Urinary bladder (tissue), 4 donors: ENCODE measurements around the gene MACIR. TPM values are rescaled to one million over a fixed set of nuclear protein-coding genes. Genes with fewer than 3 reads are reported as not detected.

ENCODE experiments used
- DNase-seq: peaks from one replicate; pipeline ENCODE4 v3.0.0-alpha.2; 2015; ENCODE audit errors: extremely low spot score
- H3K27ac ChIP-seq: one replicate; pipeline ENCODE4 v1.5.1; 2013; ENCODE audit warnings: low read depth, mild to moderate bottlenecking, moderate library complexity
- H3K36me3 ChIP-seq: one replicate; pipeline ENCODE4 v1.6.1; 2013; ENCODE audit warnings: mild to moderate bottlenecking, moderate library complexity; ENCODE audit not compliant: insufficient read depth
- H3K4me1 ChIP-seq: one replicate; pipeline ENCODE4 v1.6.1; 2013; ENCODE audit warnings: mild to moderate bottlenecking, moderate library complexity; ENCODE audit not compliant: insufficient read depth
- H3K4me3 ChIP-seq: one replicate; pipeline ENCODE4 v1.5.1; 2013; ENCODE audit warnings: low read depth, low read length
- WGBS: extraction: QIAGEN DNeasy Blood & Tissue Kit; methylation state at CpG from one replicate; pipeline ENCODE4 v1.1.7; 2013; 5-methylcytosine and 5-hydroxymethylcytosine counted together
- polyA plus RNA-seq: library from polyadenylated mRNA; stranded (reverse); fragments of 200-250 nt; gene quantifications from one replicate; pipeline ENCODE4 v1.2.3, GENCODE V29; 2013
- total RNA-seq: library from RNA; depleted of rRNA; stranded (reverse); fragments of >200 nt; gene quantifications from one replicate; pipeline ENCODE4 v1.2.3, GENCODE V29; 2014
- donor health status: healthy with polysubstance abuse.
- donor health status: healthy.

Gene MACIR
- total and polyA plus RNA-seq, 2 donors, result 3.5 to 10.2 TPM

DNA sequence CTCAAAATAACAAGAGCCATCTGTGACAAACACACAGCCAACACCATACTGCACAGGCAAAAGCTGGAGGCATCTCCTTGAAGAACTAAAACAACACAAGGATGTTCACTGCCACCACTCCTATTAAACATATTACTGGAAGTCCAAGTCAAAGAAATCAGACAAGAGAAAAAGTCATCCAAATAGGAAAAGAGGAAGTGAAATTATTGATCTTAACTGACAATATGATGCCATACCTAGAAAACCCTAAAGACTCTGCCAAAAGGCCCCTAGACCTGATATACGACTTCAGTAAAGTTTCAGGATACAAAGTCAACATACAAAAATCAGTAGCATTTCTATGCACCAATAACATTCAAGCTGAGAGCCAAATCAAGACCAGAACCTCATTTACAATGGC lies 30.0 kb upstream of the MACIR start:
- Histone ChIP-seq H3K27ac (no peak overlapping the region), H3K36me3 (no peaks in the 10 kb centered on the region), H3K4me3 (no peak overlapping the region), H3K4me1 (no peaks in the 10 kb centered on the region)
- DNase-seq, result no peak
- WGBS, result 81% methylated on average over 1 of the region's 1 CpG

DNA sequence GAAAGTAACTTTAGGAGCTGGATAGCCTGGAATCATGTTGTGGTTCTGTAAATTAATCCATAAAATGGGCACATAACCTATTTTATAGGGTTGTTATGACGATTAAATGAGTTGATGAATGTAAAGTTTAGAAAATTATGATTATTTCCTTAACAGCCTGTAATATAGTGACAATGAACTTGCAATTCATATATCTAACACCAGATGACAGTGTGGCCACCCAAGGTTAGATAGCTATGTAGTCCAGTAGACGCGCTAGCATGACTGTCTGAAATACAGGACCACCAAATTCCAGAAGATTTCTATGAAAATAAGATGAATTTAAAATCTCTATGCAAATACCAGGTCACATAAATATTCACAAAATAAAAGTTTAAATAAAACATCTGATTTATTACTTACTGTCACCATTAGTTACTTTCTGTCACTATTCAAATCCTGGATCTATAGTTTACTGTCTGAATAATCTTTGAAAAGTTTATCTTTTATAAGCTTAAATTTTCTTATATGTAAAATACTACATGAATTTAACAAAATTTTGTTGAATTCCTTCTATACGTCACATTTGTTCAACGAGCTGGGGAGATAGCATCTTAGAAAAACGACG lies 26.1 kb upstream of the MACIR start:
- H3K4me3 ChIP-seq, result no peak overlapping the region
- WGBS, result 78% methylated on average over 7 of the region's 7 CpGs
- H3K36me3 ChIP-seq, result no peaks in the 10 kb centered on the region
- no peak for DNase-seq
- no peak overlapping the region for H3K27ac ChIP-seq
- no peaks in the 10 kb centered on the region for H3K4me1 ChIP-seq

DNA sequence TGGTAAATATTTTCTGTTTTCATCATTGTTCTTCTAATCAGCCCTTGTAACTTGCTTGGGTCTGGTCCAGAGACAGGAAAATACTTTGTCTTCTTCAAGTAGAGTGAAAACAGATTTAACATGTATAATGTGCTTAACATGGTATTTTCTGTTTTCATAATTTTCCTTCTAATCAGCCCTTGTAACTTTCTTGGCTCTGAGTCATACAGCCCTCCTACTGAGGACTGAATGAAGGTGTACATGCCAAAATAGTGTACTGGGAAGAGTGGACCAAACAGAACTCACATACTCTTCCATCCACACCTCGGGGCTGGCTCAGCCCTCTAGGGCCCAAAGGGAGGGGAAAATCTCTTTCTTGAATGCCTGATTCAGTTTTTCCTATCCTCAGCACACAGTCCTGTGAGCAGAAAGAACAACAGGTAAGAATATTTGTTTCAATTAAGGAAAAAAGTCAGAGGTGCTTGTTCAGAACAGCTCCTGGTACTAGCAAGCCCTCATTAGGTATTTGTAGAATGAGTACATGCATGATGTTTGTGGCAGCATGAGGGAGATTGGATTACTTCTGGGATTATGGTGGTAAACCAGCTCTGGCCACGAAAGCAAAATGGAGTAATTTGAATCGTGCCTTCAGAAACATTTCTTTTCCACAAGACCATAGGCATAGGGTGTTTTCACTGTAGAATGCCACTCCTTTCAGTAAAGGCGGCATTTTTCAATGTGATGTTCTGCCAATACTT lies 24.2 kb upstream of the MACIR start:
- H3K4me3 ChIP-seq, result no peak overlapping the region
- WGBS, result 81% methylated on average over 4 of the region's 4 CpGs
- no peaks in the 10 kb centered on the region for H3K4me1 ChIP-seq
- no peak overlapping the region for H3K27ac ChIP-seq
- no peaks in the 10 kb centered on the region for H3K36me3 ChIP-seq
- no peak for DNase-seq

DNA sequence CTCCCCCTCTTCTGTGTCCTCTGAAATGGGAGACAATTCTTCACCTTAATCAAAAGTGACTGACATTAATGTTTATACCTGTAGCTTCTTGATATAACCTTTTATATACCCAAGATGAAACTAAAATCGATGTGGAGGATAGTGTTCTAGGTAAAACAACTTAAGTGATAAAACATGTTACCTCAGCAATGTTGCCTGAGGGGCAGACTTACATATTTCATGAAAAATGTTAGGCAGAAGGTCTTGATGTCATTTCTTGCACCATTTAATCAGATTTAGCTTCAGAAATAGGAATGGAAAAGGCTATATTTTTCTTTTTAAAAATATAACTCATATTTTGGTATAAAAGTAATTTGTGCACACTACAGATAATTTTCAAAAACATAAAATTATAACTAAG lies 22.7 kb upstream of the MACIR start:
- Histone ChIP-seq H3K4me1 (no peaks in the 10 kb centered on the region), H3K4me3 (no peak overlapping the region), H3K36me3 (no peaks in the 10 kb centered on the region), H3K27ac (no peak overlapping the region)
- WGBS, result 80% methylated on average over 1 of the region's 1 CpG
- DNase-seq, result no peak

DNA sequence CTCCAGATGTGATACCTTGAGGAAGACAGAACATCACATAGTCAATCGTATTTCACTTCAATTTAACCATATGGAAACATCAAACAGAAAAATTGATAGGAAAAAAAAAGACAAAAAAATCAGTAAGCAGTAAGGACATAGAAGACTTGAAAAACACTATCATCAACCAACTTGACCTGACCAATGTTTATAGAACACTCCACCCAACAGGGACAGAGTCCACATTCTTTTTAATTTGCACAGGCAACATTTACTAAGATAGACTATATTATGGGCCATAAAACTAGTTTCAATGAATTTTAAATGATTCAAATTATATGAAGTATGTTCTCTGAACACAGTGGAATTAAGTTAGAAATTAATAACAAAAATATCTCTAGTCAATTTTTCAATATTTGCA lies 20.8 kb upstream of the MACIR start:
- DNase-seq, result no peak
- Histone ChIP-seq H3K27ac (no peak overlapping the region), H3K4me3 (no peak overlapping the region), H3K4me1 (no peaks in the 10 kb centered on the region), H3K36me3 (no peaks in the 10 kb centered on the region)
- WGBS, result 84% methylated on average over 1 of the region's 1 CpG

DNA sequence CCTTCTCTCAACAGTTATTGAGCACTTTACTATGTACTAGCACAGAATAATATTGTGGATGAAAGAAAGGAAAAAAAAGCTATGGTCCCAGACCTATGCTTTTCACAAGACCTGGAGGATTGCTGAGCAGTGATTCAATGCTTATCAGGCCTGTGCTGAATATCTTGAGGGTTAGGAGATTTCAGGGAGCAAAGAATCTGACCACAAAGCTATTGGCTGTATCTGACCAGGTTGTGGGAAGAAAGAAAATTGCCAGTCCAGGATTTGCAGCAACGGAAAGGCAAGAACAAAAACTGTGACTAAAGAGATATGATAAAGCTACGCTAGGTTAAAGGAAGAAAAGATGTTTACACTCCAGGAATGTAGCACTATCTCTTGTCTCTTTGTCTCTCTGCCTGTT lies 14.9 kb upstream of the MACIR start:
- Histone ChIP-seq H3K27ac (no peak overlapping the region), H3K36me3 (no peaks in the 10 kb centered on the region), H3K4me1 (no peaks in the 10 kb centered on the region), H3K4me3 (no peak overlapping the region)
- DNase-seq, result no peak
- 35% methylated on average over 2 of the region's 2 CpGs for WGBS

DNA sequence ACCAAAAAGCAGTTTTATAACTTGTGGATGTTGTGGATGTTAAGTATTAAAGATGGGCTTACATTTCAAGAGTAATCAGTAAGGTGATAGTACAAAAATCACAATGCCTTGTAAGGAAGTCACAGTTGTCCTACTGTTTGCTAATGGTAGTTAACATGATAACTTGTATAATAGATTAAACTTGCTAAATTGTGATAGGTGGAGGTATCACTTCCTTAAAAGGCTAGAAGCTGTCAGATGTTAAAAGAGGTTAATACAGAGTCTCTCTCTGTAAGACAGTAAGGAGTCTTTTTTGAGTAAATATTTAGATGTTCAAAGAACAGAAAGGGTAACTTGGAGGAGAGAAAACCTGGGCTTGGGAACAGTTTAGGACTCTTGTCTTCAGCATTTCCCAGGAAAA lies 14.2 kb upstream of the MACIR start:
- Histone ChIP-seq H3K4me1 (no peaks in the 10 kb centered on the region), H3K27ac (no peak overlapping the region), H3K4me3 (no peak overlapping the region), H3K36me3 (no peaks in the 10 kb centered on the region)
- DNase-seq, result no peak

DNA sequence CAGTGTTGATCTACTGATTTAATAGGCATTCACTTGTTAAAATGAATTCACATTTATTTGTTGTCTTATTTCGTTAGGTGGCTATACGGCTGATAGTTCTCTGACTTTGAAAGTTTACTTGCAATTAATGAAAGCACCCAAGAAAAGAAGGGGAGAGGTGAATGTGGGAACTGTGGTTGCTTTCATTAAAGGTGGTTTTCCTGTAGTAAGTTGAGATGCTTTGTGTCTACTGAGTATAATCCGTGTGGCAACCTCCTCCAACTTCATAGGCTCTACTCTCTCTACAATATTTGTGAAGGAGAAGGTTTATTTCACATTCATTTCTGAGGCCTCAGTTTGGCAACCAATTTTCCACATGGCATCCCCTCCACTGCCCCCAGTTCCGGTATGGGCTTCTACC lies 12.8 kb upstream of the MACIR start:
- no peak overlapping the region for H3K4me3 ChIP-seq
- no peaks in the 10 kb centered on the region for H3K4me1 ChIP-seq
- no peak overlapping the region for H3K27ac ChIP-seq
- WGBS, result 89% methylated on average over 4 of the region's 4 CpGs
- no peaks in the 10 kb centered on the region for H3K36me3 ChIP-seq
- no peak for DNase-seq

DNA sequence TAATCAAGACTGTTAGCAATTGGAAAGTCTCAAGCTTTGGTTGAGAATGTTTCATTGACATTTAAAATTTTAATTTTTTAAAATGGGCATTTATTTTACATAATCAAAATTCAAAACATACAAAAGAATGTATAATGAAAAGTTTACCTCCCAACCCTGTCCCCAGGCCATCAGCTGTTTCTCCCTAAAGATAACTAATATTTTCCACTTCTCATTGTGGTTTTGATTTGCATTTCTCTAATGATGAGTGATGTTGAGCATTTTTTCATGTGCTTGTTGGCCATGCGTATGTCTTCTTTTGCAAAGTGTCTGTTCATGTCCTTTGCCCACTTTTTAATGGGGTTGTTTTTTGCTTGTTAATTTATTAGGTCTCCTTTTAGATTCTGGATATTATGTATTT lies 11.4 kb upstream of the MACIR start:
- WGBS, result 96% methylated on average over 1 of the region's 1 CpG
- Histone ChIP-seq H3K36me3 (no peaks in the 10 kb centered on the region), H3K4me3 (no peak overlapping the region), H3K27ac (no peak overlapping the region), H3K4me1 (no peaks in the 10 kb centered on the region)
- no peak for DNase-seq

DNA sequence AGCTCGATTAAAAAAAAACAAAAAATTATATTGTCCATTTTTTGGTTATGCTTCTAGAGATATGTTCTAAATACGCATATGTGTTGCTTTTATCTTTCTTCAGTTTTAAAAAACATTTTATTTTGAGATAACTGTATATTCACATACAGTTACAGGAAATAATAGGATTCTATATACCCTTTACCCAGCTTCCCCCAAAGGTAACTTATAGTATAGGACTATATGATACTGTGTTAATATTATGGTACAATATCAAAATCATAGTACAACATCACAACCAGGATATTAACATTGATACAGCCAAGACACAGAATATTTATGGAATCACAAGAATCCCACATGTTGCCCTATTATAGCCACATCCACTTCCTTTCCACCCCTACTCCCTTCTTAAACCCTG lies 9.5 kb upstream of the MACIR start:
- no peaks in the 10 kb centered on the region for H3K4me1 ChIP-seq
- 92% methylated on average over 2 of the region's 2 CpGs for WGBS
- H3K4me3 ChIP-seq, result no peak overlapping the region
- DNase-seq, result no peak
- no peaks in the 10 kb centered on the region for H3K36me3 ChIP-seq
- no peak overlapping the region for H3K27ac ChIP-seq

DNA sequence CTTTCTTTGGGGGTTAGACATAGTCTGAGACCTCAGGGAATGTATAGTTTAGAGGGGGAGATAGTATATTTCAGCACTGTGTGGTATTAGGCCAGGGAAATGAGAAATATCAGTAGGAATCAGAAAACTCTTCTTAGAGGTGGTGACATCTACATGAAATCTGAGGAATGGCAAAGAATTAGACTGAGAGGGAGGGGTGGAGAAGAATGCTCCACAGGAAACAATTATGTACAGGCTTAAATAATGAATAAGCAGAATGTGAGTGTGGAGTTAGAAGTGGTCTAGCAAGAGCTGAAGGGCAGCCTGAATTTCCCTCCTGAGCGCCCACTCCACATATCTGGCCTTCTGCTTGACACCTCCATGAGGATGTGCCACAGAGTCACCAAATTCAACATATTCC lies 3.6 kb upstream of the MACIR start:
- no peak overlapping the region for H3K27ac ChIP-seq
- DNase-seq, result no peak
- whole genome bisulfite sequencing, result 54% methylated on average over 1 of the region's 1 CpG
- no peaks in the 10 kb centered on the region for H3K36me3 ChIP-seq
- no peak overlapping the region for H3K4me3 ChIP-seq
- H3K4me1 ChIP-seq, result no peaks in the 10 kb centered on the region

DNA sequence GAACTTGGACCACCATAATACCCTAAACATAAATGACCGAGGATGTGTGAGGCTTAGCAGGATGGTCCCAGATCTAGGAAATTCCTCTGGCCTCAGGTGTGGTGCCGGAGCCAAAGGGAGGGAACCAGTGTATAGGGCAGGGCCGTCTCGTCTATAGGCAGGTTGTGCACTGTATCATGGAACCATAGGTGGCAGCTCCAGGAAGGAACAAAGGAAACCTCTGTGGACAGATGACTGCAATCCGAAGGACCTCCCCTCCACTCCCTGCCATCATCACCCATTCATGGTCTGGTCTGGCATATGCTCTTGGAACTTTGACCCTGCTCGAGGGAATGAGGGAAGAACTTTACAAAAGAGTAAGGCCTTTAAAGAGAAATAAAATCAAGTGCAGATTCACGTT lies 2.9 kb upstream of the MACIR start:
- no peaks in the 10 kb centered on the region for H3K4me1 ChIP-seq
- 93% methylated on average over 7 of the region's 7 CpGs for WGBS
- DNase-seq, result no peak
- no peaks in the 10 kb centered on the region for H3K36me3 ChIP-seq
- no peak overlapping the region for H3K27ac ChIP-seq
- no peak overlapping the region for H3K4me3 ChIP-seq

DNA sequence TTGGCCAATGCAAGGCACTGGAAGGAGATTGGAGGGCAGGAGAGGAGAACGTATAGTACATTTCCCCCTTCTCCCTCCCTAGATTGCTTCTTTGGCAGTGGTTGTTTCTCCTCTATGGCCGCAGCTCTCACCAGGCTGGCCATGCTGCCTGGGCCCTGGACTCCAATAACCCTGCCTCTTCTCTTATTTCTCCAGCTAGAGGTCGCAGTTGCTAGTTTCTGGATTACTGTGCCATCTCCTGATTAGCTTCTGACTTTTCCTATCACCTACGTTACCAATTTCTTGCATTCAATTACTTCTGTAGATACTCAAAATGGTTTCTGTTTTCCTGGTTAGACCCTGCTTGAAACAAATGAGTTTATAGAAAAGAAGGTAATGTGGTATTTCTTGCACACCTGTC lies 2.4 kb upstream of the MACIR start:
- H3K27ac ChIP-seq, result no peak overlapping the region
- WGBS, result 77% methylated on average over 4 of the region's 4 CpGs
- no peak overlapping the region for H3K4me3 ChIP-seq
- no peak for DNase-seq
- H3K4me1 ChIP-seq, result no peaks in the 10 kb centered on the region
- H3K36me3 ChIP-seq, result no peaks in the 10 kb centered on the region

DNA sequence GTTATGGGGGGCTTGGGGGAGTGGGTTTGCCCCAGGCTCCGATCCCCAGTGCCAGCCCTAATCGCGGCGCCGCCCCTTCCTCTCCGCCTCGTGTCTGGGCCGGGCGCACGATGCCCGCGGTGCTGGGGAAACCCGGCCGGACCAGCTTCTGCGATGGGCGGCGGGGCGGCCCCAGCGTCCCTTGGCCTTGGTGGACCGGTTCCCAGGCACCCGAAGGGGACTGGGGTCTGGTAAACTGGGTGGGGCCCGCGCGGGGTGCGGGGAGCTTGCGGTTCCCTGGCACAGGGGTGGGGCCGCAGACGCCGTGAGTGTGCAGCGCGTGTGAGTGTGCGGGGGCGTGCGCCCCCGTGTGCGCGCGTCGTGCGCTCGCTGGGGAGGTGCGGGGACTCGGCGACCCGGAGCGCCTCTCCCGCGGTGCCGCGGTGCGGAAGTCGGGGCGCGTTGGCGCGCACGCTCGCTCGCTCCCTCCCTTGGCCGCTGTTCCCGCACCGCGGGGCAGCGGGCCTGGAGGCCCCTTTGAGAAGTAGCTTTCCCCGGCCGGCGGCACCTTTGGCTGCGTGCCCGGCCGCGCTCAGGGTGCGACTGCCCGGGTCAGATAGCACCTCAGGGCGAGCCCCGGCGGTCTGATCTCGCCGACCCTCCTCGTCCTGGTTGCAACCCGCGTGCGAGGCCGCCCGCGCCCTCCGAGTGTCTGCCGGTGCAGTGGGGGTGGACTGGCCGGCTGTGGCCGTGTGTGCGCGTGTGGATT lies 568 bp downstream of the MACIR start:
- WGBS, result under 1% methylated on average over 91 of the region's 91 CpGs
- peak; percentile 13 for DNase-seq

More for the DNA sequence above, 568 bp downstream of the MACIR start:
- Histone ChIP-seq H3K4me3 (peak overlapping the region; percentile 71), H3K36me3 (no peaks in the 10 kb centered on the region), H3K27ac (no peak overlapping the region), H3K4me1 (no peaks in the 10 kb centered on the region)
